HepG2 (cell line): ENCODE results near the gene LRPPRC. TPM values are rescaled to one million over a fixed set of nuclear protein-coding genes. Genes with fewer than 3 reads are reported as not detected.

ENCODE experiments used
- AFF4 ChIP-seq: sonication (generic); formaldehyde crosslinking; IDR thresholded peaks from 2 replicates; pipeline ENCODE4 v1.4.0; 2020; ENCODE audit warnings: missing genetic modification reagents
- ARID4A ChIP-seq: sonication (generic); formaldehyde crosslinking; IDR thresholded peaks from 2 replicates; pipeline ENCODE4 v1.5.0; 2020; ENCODE audit warnings: mild to moderate bottlenecking, missing genetic modification reagents, borderline replicate concordance
- ASH2L ChIP-seq: fragments of 300-600, 200-600 bp; sonication (generic); IDR thresholded peaks from 2 replicates; pipeline ENCODE4 v1.7.0; 2017; ENCODE audit warnings: low read depth, mild to moderate bottlenecking, moderate library complexity, mixed read lengths, low read length; ENCODE audit not compliant: insufficient read length
- IKZF4 ChIP-seq: sonication (generic); formaldehyde crosslinking; IDR thresholded peaks from 2 replicates; pipeline ENCODE4 v1.5.1; 2020; ENCODE audit warnings: borderline replicate concordance, mild to moderate bottlenecking, low read depth, missing genetic modification reagents; ENCODE audit errors: not compliant biosample characterization
- JUNB ChIP-seq: sonication (generic); formaldehyde crosslinking; IDR thresholded peaks from 2 replicates; pipeline ENCODE4 v1.8.0; 2022; ENCODE audit warnings: missing genetic modification reagents, mild to moderate bottlenecking, borderline replicate concordance
- KAT7 ChIP-seq: IDR thresholded peaks from 2 replicates; pipeline ENCODE4 v1.6.1; 2018; ENCODE audit warnings: borderline replicate concordance, missing compliant biosample characterization
- MBD4 ChIP-seq: IDR thresholded peaks from 2 replicates; pipeline ENCODE4 v1.6.1; 2012; ENCODE audit warnings: low read length, inconsistent platforms, borderline replicate concordance
- MEF2D ChIP-seq: sonication (generic); formaldehyde crosslinking; IDR thresholded peaks from 2 replicates; pipeline ENCODE4 v1.5.1; 2020; ENCODE audit warnings: mild to moderate bottlenecking, missing genetic modification reagents
- PHB2 ChIP-seq: fragments of 450-650 bp; IDR thresholded peaks from 2 replicates; pipeline ENCODE4 v1.6.1; 2018; ENCODE audit not compliant: partially characterized antibody
- RAD21 ChIP-seq: fragments of 450-650 bp; formaldehyde crosslinking; IDR thresholded peaks from 2 replicates; pipeline ENCODE4 v1.5.0; 2020; ENCODE audit warnings: mild to moderate bottlenecking
- SPEN ChIP-seq: sonication (generic); formaldehyde crosslinking; IDR thresholded peaks from 2 replicates; pipeline ENCODE4 v1.5.1; 2020; ENCODE audit warnings: low read depth, mild to moderate bottlenecking, missing genetic modification reagents
- U2AF1 ChIP-seq: fragments of 200-400 bp; formaldehyde crosslinking; optimal IDR thresholded peaks from 2 replicates; pipeline ENCODE3; 2017; ENCODE audit warnings: mild to moderate bottlenecking, low read depth, low read length
- ZBTB1 ChIP-seq: sonication (generic); formaldehyde crosslinking; IDR thresholded peaks from 2 replicates; pipeline ENCODE4 v1.4.0; 2020; ENCODE audit warnings: missing genetic modification reagents, borderline replicate concordance
- ZNF503 ChIP-seq: sonication (generic); formaldehyde crosslinking; IDR thresholded peaks from 2 replicates; pipeline ENCODE4 v1.4.0; 2020; ENCODE audit warnings: missing genetic modification reagents
- ZNF512 ChIP-seq: sonication (generic); formaldehyde crosslinking; IDR thresholded peaks from 2 replicates; pipeline ENCODE4 v1.4.0; 2020; ENCODE audit warnings: mild to moderate bottlenecking, missing genetic modification reagents
- ZNF556 ChIP-seq: sonication (generic); formaldehyde crosslinking; IDR thresholded peaks from 2 replicates; pipeline ENCODE4 v1.4.0; 2020; ENCODE audit warnings: mild to moderate bottlenecking, missing genetic modification reagents, borderline replicate concordance
- ZNF737 ChIP-seq: sonication (generic); formaldehyde crosslinking; IDR thresholded peaks from 2 replicates; pipeline ENCODE4 v1.5.0; 2020; ENCODE audit warnings: missing genetic modification reagents, mild to moderate bottlenecking, borderline replicate concordance
- polyA plus RNA-seq, 8 experiments: library from polyadenylated mRNA; depleted of rRNA in 3 of 8; stranded (reverse) in 7 of 8; unstranded in 1 of 8; fragments of >200 nt; fragmentation: Illumina TruSeq in 4 of 8; extraction: Trizol in 4 of 8; gene quantifications; 2 replicates each; pipeline versions ENCODE4 v1.2.1 to v1.2.3, GENCODE V29; 2011 to 2016; ENCODE audit warnings: low read depth in 4 of 8, missing spikeins in 1 of 8, mixed read lengths in 1 of 8; ENCODE audit not compliant: insufficient read depth in 1 of 8
- total RNA-seq, 5 experiments: library from RNA; depleted of rRNA; stranded (reverse); fragments of >200 nt; fragmentation: Illumina TruSeq; extraction: Trizol; gene quantifications; 2 replicates each; pipeline ENCODE4 v1.2.3, GENCODE V29; 2016; ENCODE audit warnings: low read depth in 1 of 5

The LRPPRC gene
- total and polyA plus RNA-seq, 2 of the 13 experiments (the other 11 are each of a cell fraction or from before 2014, with no cell fraction given) = 117 to 167 TPM

- TF ChIP-seq PHB2 (no peak), KAT7 (CRISPR knock-in tag) (peak; percentile 43; the same call in 1 of the 2 replicates), ZBTB1 (CRISPR knock-in tag) (no peak), ZNF512 (no peak), ARID4A (CRISPR knock-in tag) (peak; percentile 65; the same call in 1 of the 2 replicates), U2AF1 (no peak), RAD21 (CRISPR knock-in tag) (peak; percentile 49), SPEN (CRISPR knock-in tag) (no peak; the same call in 1 of the 2 replicates), ASH2L (peak; percentile 61), ZNF556 (CRISPR knock-in tag) (peak; percentile 83; the same call in 1 of the 2 replicates), AFF4 (CRISPR knock-in tag) (peak; percentile 73), JUNB (CRISPR knock-in tag) (no peak), ZNF737 (peak; percentile 89; the same call in 1 of the 2 replicates), ZNF503 (peak; percentile 84; the same call in 1 of the 2 replicates), MBD4 (no peak), IKZF4 (CRISPR knock-in tag) (peak; percentile 85), MEF2D (CRISPR knock-in tag) (no peak)
Observed at GRCh38 chr2:43838560-43839267, 157.1 kb downstream of the LRPPRC start, which contains the start of the genes ABCG5 and ABCG8 (continued).
